Activated naive CD4-positive, alpha-beta T cell treated with anti-CD3 and anti-CD28 coated beads, Interleukin-2, amount 50 U/mL, for 72 hours (primary cell): Measurements from ENCODE around the gene IL36B. TPM values are rescaled to one million over a fixed set of nuclear protein-coding genes. Genes with fewer than 3 reads are reported as not detected.

Experiments used
- total RNA-seq, 2 donors: library from RNA; stranded (reverse); gene quantifications; one replicate each; pipeline ENCODE4 v1.2.3, GENCODE V29; 2022

Gene IL36B
- total RNA-seq, 2 donors from 2014 or later, result not detected

Other genes with a start within 250 kb of the IL36B start
- gene IL1B, start 216.1 kb downstream of the IL36B start, total RNA-seq, result under 1 TPM in 1 of 2 donors, not detected in 1; 0.25 TPM
- under 1 TPM in 1 of 2 donors, not detected in 1; 0.32 TPM for gene IL37, start 141.7 kb downstream of the IL36B start, total RNA-seq
- gene IL36G, start 74.9 kb downstream of the IL36B start, total RNA-seq, result not detected
- gene IL36A, start 47.4 kb downstream of the IL36B start, total RNA-seq, result not detected
- not detected for gene IL36RN, start 6.3 kb upstream of the IL36B start, total RNA-seq
- gene IL1F10, start 15.1 kb upstream of the IL36B start, total RNA-seq, result not detected
- 1 to 10 TPM; 1.6 to 2.1 TPM for gene IL1RN, start 74.7 kb upstream of the IL36B start, total RNA-seq
- gene PSD4, start 121.1 kb upstream of the IL36B start, total RNA-seq, result 100 to 1,000 TPM; 137 to 305 TPM
- 1 to 10 TPM in 1 of 2 donors, under 1 TPM in 1; 0.35 to 1.3 TPM for gene PAX8, start 226.1 kb upstream of the IL36B start, total RNA-seq